Activated CD8-positive, alpha-beta memory T cell treated with anti-CD3 and anti-CD28 coated beads for 4 hours (primary cell): ENCODE results near the gene MIEF1.
"Not testable (repeated sequence)": the region's sequence is repeated elsewhere in the genome, so short reads cannot be mapped to it uniquely, and the experiment has no call there.

Experiments
- DNase-seq, 2 donors: peaks; one replicate each; pipeline ENCODE4 v3.0.0-alpha.2; 2020; ENCODE audit warnings: low read depth in 2 of 2

MIEF1 gene

DNA sequence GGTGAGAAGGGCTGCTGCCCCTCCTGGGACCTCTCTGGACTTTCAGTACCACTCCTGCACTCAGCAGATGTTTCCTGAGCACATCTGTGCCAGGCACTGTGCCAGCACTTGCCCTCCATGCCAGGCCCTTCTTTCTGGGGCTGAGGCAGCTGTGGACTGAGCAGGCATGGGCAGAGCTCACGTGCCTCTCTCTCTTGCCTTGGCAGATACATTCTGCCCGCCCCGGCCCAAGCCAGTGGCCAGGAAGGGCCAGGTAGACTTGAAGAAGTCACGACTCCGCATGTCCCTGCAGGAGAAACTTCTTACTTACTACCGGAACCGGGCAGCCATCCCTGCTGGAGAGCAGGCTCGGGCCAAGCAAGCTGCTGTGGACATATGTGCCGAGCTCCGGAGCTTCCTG is 9.9 kb downstream of the MIEF1 start:
- DNase-seq = no peak

DNA sequence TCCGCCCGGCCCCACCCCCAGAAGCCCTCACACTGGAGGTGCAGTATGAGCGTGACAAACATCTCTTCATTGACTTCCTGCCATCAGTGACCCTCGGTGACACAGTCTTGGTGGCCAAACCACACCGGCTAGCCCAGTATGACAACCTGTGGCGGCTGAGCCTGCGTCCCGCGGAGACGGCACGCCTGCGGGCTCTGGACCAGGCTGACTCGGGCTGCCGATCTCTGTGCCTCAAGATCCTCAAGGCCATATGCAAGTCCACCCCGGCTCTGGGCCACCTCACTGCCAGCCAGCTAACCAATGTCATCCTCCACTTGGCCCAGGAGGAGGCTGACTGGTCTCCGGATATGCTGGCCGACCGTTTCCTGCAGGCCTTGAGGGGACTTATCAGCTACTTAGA is 11.7 kb downstream of the MIEF1 start:
- DNase-seq = no peak

DNA sequence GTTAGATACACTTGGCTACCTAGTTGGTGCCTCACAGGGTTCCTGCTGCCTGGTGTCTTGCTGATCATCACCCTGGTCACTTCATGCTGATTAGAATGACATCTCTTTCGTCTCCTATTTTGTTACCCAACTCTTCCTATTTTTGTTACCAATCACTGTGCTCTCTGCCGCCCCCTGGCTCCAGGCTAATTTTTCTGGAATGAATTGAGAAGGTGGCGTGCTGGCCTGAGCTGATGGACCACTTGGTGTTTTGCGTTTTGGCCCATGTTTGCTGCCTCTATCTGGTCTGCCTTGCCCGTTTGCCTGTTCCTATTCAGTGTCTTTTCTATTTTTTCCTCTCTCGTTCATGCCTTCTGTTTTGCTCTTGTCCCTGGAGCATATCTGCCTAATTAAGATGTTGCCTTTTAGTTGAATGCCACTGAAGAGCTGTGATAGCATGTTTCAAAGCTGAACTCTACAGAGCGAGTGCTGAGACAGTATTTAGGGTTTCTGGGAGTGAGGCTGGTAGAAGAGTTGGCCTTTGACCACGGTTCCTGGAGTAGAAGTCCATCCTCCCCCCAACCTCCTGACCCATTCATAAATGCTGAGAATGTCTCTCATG is 12.4 kb downstream of the MIEF1 start:
- no peak for DNase-seq

DNA sequence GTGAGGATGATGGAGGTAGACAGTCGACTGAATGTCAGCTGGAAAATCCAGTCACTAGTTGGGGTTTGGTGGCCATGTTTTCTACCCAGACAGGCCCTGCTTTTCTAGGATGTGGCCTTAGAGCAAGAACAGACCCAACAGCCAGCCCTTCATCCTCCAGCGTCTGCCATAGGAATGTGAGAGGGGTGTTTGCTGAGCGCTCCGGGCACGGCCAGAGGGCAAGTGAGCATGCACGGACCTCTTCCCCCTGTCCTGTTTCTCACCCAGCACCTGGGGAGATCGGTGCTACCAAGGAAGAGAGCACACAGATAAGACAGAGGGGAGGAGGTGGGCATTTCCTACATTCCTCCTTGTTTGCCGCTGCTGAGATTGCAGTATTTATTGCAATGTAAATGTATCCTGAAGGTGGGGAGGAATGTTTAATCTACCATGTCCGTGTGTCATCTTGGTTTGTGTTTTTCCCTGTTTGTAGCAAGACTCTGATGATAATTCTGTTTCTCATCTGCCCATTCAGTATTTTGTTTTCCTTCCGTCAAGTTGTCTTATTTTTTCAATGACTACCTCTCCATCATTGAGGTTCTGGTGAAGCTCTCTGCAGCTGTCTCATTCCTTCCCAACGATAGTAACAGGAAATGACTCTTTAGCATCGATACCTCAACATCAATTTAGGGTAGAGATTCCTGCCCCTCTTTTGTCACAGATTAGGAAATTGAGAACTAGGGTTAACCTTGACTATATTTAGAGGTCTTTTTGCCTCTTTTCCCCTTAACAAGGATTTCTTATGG is 13.4 kb downstream of the MIEF1 start:
- no peak for DNase-seq

DNA sequence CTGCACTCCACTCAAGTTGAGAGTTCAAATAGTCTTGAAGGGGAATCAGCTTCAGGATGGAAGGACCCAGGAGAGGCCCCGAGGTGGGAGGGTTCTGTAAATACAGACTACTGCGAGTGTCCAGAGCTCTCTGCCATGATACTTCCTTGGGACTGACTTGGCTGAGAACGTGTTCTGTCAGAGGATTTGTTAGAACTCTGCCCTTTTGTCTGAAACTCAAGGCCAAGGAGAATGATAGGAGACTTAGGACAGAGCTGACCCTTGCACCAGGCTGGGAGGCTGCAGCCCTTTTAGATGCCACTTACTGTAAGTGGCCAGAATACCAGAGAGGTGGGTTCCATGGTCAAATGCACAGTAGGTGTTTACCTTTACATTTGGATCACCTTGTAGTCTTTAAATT is 15.4 kb downstream of the MIEF1 start:
- no peak for DNase-seq

DNA sequence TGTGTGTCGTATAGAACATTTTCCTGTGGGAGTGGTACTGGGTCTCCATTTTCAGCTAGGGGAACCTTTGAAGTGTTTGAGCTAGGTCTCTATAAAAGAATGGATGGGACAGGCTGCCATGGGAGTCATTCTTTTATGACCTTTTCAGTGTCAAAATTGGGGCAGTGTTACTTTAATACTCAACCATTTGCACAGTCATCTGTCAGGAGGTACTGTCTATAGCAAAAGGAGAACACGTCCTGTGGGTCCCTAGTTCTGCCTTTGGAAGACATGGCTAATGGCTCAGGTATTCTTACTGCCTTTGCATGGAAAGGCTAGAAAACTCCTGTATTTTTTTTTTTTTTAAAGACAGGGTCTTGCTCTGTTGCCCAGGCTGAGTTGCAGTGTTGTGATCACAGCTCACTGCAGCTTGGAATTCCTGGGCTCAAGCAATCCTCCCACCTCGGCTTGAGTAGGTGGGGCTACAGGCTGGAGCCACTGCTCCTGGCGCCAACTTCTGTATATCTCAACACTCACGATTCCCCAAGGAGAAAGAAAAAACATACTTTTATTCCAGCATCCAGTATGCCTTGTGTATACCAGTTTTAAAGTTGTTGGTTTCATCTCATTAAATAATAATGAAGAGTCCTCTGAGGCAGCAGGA is 16.2 kb downstream of the MIEF1 start:
- DNase-seq = no peak

DNA sequence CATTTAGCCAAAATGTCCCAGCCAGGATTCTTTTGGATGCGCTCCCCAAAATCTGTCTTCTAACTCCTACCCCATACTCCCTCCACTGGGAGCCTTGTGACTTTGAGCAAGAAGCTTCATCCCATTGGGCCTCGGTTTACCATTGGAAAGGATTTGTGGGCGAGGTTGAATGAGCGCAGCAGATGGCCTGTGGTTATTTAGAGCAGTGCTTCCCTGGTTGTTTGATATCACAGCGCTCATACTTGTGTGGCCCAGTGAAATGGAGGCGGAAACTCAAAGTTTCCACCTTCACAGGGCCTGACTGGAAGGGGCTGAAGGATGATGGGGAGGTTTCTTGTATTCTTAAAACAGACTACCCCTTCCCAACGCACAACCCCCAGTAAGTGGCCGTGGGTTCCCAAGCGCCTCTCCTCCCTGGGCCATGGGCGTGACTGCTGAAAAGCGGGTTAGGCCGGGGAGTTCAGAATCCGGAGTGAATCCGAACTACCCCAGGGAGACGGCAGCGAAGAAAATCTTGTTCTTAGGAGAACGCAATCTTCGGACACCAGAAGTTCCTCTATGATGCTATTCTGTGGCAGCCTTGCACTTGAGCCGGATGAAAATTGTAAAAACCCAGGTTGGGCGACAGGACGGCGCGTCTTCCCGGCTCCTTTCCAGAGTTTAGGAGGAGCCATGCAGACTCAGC is 17.0 kb downstream of the MIEF1 start:
- no peak for DNase-seq

DNA sequence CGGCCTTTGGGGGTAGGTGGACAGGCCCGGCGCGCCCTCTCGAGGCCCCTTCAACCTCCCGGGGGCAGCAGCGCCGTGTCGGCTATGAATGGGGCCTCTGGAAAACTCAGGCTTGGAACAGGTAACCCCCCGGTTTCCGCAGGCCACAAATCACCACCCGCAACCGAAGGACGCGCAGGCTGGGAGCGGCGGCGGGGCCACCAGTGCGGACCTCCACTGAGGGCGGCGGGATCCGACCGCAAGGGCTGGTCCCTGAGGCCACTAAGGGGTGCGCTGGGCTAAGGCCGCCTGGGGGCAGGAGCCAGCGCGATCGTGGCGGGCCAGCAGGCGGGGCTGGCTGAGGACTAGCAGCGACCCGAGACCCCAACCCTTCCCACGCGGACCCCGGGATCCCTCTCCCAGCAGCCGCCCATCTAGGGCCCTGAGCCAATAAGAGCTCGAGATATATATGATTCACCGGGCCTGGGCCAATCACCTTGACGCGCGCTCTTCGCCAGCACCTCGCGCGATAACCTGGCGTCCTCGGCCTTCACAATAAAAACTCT is 17.7 kb downstream of the MIEF1 start:
- DNase-seq = peak; percentile 91 to 94

DNA sequence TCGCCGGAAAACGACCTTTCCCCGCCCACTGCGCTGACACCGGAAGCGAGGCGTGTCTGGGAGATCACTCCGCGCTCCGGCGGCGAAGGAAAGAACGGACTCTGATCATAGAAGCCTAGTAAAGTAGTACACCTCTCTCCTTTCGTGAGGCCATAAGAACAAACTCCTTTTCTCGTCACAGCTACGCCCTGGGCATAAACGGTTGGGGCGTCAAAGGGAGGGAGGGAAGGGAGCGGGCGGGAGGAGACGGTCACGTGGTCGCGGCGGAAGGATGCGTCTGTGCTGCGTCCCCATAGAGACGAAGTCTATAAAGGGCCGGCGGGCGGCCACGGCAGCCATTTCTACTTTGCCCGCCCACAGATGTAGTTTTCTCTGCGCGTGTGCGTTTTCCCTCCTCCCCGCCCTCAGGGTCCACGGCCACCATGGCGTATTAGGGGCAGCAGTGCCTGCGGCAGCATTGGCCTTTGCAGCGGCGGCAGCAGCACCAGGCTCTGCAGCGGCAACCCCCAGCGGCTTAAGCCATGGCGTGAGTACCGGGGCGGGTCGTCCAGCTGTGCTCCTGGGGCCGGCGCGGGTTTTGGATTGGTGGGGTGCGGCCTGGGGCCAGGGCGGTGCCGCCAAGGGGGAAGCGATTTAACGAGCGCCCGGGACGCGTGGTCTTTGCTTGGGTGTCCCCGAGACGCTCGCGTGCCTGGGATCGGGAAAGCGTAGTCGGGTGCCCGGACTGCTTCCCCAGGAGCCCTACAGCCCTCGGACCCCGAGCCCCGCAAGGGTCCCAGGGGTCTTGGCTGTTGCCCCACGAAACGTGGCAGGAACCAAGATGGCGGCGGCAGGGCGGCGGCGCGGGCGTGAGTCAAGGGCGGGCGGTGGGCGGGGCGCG is 18.4 kb downstream of the MIEF1 start, which contains the start of gene ATF4:
Gene ATF4 (plus strand): TSS at position 337 of the 880 bp plus-strand sequence. CDS start 884 bp downstream, outside the sequence.
- DNase-seq = peak; percentile 81 to 83

DNA sequence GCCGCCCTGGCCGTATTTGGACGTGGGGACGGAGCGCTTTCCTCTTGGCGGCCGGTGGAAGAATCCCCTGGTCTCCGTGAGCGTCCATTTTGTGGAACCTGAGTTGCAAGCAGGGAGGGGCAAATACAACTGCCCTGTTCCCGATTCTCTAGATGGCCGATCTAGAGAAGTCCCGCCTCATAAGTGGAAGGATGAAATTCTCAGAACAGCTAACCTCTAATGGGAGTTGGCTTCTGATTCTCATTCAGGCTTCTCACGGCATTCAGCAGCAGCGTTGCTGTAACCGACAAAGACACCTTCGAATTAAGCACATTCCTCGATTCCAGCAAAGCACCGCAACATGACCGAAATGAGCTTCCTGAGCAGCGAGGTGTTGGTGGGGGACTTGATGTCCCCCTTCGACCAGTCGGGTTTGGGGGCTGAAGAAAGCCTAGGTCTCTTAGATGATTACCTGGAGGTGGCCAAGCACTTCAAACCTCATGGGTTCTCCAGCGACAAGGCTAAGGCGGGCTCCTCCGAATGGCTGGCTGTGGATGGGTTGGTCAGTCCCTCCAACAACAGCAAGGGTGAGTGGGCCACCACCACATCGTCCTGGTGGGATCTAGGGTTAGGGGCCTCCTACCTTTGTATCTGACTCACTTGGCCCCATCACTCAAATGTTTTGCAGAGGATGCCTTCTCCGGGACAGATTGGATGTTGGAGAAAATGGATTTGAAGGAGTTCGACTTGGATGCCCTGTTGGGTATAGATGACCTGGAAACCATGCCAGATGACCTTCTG is 19.2 kb downstream of the MIEF1 start:
- DNase-seq = not testable (repeated sequence)

DNA sequence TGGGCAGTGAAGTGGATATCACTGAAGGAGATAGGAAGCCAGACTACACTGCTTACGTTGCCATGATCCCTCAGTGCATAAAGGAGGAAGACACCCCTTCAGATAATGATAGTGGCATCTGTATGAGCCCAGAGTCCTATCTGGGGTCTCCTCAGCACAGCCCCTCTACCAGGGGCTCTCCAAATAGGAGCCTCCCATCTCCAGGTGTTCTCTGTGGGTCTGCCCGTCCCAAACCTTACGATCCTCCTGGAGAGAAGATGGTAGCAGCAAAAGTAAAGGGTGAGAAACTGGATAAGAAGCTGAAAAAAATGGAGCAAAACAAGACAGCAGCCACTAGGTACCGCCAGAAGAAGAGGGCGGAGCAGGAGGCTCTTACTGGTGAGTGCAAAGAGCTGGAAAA is 20.0 kb downstream of the MIEF1 start:
- not testable (repeated sequence) for DNase-seq

DNA sequence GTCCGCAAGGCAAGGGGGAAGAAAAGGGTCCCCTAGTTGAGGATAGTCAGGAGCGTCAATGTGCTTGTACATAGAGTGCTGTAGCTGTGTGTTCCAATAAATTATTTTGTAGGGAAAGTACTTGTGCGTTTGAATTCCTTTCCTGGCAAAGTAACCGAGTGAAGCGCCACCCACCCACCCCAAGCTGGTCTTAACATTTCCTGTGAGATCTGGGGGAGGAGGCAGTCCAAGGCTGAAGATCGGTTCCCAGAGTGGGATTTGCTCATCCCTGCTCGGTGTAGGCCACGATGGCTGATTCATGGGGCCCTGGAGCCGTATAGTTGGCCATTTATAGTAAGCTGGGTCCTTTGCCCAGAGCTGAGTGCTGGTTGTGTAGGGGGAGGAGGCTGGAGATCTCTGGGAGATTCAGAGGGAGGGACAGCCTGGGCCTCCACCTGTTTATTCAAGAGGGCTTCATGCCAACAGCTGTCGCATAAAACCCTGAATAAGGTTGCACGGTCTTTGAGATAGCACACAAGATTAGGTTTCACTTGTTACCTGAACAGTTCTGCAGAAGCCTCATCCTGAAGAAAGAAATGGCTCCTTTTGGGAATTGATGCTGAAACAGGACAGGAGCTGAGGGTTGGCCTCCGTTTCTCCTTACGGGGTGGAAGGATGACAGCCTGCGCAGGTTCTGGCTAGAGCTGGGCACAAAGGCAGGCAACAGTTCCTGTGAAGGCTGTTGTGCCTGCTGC is 20.6 kb downstream of the MIEF1 start:
- DNase-seq = no peak

DNA sequence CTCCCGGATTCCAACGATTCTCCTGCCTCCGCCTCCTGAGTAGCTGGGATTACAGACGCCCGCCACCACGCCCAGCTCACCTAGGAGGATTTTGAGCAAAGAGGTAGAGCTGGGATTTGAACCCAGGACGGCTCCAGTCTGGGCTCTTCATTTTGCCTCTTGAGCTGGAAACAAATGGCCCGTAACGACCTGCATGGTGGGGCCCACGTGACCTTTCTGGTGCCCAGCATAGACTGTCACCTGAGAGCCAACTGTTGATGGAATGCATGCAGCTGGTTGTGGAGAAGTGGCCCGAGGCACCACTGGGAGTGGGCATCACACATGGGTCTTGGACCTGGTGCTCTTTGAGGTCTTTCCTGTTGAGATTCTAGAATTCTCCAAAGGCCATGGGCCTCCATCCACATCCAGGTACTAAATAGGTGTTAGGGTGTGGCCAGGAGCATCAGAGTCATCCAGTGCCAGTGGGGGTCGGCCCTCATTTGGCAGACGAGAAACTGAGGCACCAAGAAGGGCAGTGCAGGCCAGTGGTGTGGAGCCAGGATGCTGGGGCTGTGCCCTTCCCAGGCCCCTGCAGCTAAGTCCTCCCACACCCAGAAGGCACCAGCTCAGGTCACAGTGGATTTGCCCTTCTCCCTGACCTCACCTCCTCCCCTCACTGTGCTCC is 22.1 kb downstream of the MIEF1 start:
- DNase-seq = no peak

DNA sequence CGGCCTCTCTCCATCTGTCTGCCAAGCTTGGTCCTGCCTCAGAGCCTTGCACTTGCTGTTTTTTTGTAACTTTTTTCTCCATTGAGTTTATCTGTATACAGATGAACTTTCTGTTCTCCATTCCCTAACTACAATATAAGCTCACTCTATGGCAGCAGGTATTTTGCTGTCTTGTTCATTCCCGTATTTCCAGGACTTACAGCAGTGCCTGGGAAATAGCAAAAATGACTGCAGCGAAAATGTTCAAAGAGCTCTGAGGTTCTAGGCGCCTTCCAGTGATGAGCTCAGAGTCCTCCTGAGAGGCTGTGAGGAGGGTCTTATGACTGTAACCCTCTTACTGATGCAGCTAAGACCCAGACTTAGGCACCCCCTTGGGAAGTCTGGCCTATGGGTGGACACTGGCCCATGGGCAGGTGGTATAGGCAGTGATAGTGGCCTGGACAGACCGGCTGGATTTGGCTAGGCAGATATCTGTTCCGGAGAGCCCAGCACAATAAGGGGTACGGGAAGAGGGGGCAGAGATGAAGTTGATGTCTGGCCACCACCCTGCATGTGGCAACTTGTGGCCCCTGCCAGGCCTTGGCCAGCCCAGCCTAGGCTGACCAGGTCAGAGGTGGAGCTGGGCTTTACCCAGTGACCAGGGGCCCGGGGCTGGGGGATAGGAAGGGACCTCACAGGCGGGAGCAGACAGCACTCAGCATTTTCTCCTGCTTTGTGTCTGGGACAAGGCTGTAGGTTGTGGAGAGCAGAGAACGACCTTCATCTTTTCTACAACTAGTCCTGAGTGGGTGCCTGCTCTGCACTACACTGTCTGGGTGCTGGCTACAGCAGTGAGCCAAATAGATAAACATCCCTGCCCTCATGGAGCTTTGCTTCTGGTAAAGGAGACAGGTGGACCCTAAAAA is 22.9 kb downstream of the MIEF1 start:
- no peak for DNase-seq

DNA sequence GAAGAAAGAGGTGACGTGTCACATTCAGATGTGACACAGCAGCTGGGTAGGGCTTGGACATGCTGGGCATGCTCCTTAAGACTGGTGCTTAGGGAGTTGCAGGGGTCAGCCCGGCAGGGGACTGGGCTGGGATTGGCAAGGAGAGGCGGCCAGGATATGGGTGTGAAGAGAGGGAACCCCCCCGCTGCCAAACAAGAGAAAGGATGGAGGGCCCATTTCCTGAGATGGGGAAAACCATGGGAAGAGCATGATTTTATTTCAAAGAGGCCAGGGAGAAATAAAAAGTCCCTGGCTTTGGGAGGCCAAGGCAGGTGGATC is 23.5 kb downstream of the MIEF1 start:
- no peak for DNase-seq

DNA sequence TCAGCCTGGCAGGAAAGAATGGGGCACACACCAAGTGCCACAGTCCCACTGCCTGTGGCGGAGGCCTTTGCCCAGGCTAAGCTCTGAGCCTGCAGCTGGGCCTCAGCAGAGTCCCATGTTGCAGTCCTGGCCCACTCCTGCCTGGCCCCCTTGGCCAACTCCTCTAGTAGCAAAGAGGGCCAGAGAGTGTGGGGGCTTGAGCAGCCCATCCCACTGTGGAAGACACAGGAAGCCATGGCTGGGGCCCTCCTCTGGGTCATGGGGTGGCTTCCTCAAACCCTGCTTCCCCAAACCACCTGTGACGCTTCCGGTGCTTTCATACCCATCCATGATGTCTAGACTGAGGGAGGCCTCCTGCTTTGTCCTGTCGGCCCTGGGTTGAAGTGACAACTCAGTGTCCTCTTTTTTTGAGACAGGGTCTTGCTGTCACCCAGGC is 24.7 kb downstream of the MIEF1 start:
- DNase-seq = no peak

DNA sequence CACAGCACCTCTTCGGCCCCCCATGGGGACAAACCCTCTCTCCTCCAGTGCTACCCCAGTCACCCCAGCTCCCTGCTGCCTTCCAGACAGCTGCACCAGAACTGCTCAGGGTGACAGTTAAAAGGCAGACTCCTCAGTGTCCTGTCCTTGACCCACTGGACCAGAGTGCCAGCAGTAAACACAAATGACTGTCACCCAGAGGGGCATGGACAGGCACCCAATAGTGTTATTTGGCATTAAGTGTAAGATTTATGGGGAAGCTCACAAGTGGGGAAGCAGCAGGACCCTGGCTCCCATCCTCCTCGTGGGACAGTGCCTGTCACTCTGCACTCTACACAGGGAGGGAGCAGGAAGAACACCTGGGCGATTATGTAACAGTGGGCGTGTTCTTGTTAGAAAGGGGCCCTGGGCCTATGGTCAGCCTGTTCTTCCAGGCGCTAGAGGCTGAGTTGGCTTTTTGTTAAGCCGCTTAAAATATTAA is 25.4 kb downstream of the MIEF1 start:
- no peak for DNase-seq

DNA sequence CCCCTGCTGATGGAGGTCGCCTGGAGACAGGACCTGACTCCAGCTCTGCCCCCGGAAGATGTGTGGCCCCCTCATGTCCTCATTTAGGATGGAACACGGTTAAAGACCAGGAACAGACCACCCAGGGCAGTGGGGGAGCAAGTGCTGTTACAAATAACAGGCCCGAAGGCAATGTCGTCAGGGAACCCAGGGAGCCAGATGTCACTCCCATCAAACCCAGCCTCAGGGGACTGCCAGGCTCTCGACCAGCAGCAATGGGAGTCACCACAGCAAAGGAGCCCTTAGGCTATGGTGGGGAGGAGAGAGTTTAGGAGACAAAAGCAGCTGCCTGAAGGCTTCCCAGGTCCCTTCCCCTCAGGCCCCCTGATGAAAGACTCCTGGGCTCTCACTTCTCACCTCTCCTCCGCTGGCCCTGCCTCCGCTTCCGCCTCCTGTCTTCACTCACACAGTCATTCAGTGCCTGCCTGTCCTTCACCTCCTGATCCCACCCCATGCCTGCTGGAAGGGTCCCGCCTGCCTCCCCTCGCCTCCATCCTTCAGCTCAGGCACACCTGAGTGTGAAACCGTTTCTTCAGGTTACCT is 26.1 kb downstream of the MIEF1 start:
- no peak for DNase-seq
